22Rv1 (cell line): ENCODE data around the gene SPDYC.

Experiments used
- H3K27ac ChIP-seq: fragments of 450-650 bp; 2 replicates; pipeline ENCODE4 v1.5.1; 2017
- ZFX ChIP-seq: fragments of 450-650 bp; IDR thresholded peaks from 2 replicates; pipeline ENCODE4 v1.6.1; 2017; ENCODE audit warnings: antibody characterized with exemption, borderline replicate concordance
- TF ChIP-seq, protein P1 (sequence below): fragments of 450-650 bp; IDR thresholded peaks from 2 replicates; pipeline ENCODE4 v1.5.1; 2017; ENCODE audit warnings: mild to moderate bottlenecking

SPDYC gene

GRCh38 chr11:65185869-65186341 lies 15.9 kb downstream of the SPDYC start:
- no peak overlapping the region for H3K27ac ChIP-seq
- no peak for TF ChIP-seq ZFX
- TF ChIP-seq, protein P1, sequence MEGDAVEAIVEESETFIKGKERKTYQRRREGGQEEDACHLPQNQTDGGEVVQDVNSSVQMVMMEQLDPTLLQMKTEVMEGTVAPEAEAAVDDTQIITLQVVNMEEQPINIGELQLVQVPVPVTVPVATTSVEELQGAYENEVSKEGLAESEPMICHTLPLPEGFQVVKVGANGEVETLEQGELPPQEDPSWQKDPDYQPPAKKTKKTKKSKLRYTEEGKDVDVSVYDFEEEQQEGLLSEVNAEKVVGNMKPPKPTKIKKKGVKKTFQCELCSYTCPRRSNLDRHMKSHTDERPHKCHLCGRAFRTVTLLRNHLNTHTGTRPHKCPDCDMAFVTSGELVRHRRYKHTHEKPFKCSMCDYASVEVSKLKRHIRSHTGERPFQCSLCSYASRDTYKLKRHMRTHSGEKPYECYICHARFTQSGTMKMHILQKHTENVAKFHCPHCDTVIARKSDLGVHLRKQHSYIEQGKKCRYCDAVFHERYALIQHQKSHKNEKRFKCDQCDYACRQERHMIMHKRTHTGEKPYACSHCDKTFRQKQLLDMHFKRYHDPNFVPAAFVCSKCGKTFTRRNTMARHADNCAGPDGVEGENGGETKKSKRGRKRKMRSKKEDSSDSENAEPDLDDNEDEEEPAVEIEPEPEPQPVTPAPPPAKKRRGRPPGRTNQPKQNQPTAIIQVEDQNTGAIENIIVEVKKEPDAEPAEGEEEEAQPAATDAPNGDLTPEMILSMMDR = no peak

- TF ChIP-seq ZFX = no peak
- TF ChIP-seq, protein P1 = no peak
- H3K27ac ChIP-seq = no peak overlapping the region
Measured at GRCh38 chr11:65186701-65187100, 16.7 kb downstream of the SPDYC start.

DNA sequence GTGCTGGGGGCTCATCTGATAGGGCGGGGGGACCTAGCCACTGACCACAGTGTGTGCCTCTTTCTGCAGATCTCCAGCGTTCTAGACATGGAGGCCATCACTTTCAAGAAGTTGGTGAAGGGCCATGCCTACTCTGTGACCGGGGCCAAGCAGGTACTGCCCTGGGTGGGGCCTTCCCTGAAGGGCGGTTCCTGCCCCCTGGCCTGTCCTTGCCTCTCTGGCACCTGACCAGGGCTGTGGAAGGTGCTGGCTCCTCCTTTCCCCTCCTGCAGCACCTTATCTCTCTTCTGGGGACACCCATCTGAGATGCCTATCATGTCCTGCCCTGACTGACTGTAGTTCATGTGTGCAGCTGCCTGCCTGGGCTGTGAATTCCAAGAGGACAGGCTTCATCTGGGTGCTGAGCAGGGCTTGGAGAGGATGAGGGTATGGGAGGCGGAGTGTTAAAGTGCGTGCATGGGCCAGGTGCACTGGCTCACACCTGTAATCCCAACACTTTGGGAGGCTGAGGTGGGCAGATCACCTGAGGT lies 17.2 kb downstream of the SPDYC start:
- no peak overlapping the region for H3K27ac ChIP-seq

DNA sequence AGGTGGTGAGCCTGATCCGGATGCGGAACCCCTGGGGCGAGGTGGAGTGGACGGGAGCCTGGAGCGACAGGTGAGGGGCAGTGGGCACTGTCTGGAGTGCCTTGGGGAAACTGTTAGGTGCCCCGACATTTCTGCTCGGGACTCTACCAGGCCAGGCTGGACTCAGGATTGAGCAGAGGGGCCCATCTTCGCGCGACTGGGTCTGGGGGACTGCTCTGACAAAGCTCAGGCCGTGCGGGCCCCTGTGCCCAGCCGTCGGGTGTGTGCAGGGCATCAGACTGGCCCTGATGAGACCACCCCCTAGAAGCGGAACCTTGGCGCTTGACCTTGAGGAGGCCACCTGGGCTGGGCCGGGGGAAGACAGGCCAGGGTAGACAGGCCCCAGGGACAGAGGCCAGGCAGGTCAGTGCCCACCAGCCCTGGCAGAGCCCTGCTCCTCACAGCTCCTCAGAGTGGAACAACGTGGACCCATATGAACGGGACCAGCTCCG lies 18.0 kb downstream of the SPDYC start:
- TF ChIP-seq, protein P1 = no peak
- no peak for TF ChIP-seq ZFX

More for the DNA sequence above, 17.2 kb downstream of the SPDYC start:
- TF ChIP-seq ZFX = no peak
- TF ChIP-seq, protein P1 = no peak

GRCh38 chr11:65188486-65188885 lies 18.5 kb downstream of the SPDYC start:
- TF ChIP-seq ZFX = no peak
- TF ChIP-seq, protein P1 = no peak
- no peak overlapping the region for H3K27ac ChIP-seq

More for the DNA sequence above, 18.0 kb downstream of the SPDYC start:
- H3K27ac ChIP-seq = no peak overlapping the region

- no peak for TF ChIP-seq ZFX
- no peak overlapping the region for H3K27ac ChIP-seq
Measured at GRCh38 chr11:65189191-65189590, 19.2 kb downstream of the SPDYC start.

- no peak overlapping the region for H3K27ac ChIP-seq
- TF ChIP-seq, protein P1 = no peak
- TF ChIP-seq ZFX = no peak
Measured at GRCh38 chr11:65194564-65194963, 24.5 kb downstream of the SPDYC start.

- no peak overlapping the region for H3K27ac ChIP-seq
- no peak for TF ChIP-seq ZFX
- TF ChIP-seq, protein P1 = no peak
Measured at GRCh38 chr11:65204143-65204542, 34.1 kb downstream of the SPDYC start.
